K562 treated with DMSO at 1 percent for 12 hours (cell line): Measurements from ENCODE around the gene SLC5A4. TPM values are rescaled to one million over a fixed set of nuclear protein-coding genes. Genes with fewer than 3 reads are reported as not detected.

Experiments used
- total RNA-seq: library from RNA; unstranded; fragments of 300-600 nt; gene quantifications from 2 replicates; pipeline ENCODE4 v1.2.3, GENCODE V29; 2022; ENCODE audit not compliant: insufficient read depth

Gene SLC5A4
- total RNA-seq: not detected in 2 replicates

DNA sequence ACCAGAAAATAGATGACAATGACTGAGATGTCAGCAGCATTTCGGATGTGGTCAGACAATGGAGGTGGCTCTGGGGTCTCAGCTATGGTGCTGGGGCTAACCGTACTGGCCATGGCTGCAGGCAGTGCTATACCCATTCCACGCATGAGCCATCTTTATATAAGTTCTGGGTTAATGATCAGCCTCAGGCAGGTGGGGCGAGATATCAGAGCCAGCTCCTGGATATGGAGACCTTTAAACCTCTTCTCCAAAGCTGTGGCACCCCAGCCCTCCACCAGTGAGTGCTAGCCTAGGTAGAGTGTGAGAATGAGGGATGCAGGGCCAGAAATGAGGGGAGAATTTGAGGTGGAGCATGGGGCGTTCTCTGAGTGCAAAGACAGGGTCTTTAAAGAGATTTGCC, at the start of gene SLC5A4:
Gene SLC5A4 (minus strand): TSS at position 131 of the 400 bp plus-strand sequence. CDS start 18 bp downstream, at position 113.

GRCh38 chr22:32204856-32205722, 50.1 kb downstream of the SLC5A4 start, which contains the start of gene RFPL2:
RFPL2 (minus strand) TSS chr22:32205073; CDS start chr22:32202451, 2,622 bp downstream.

Other genes with a start within 250 kb of the SLC5A4 start
- not detected in 2 replicates for gene SLC5A1, start 212.1 kb downstream of the SLC5A4 start, total RNA-seq
- gene C22orf42, start 96.0 kb downstream of the SLC5A4 start, total RNA-seq: not detected in 2 replicates
- gene RFPL2, start 50.3 kb downstream of the SLC5A4 start, total RNA-seq: not detected in 2 replicates
- gene RFPL3, start 102.5 kb upstream of the SLC5A4 start, total RNA-seq: not detected in 2 replicates
- gene RTCB, start 156.9 kb upstream of the SLC5A4 start, total RNA-seq: 73.0 and 83.7 TPM in 2 replicates
- not detected in 2 replicates for gene BPIFC, start 209.1 kb upstream of the SLC5A4 start, total RNA-seq
- 52.3 and 84.8 TPM in 2 replicates for gene FBXO7, start 219.5 kb upstream of the SLC5A4 start, total RNA-seq